ENCODE data around the gene TMEM138. TPM values are rescaled to one million over a fixed set of nuclear protein-coding genes. Genes with fewer than 3 reads are reported as not detected.
A peak's percentile ranks its signal among the peaks of the same experiment; 100 is the strongest.

The TMEM138 gene
- total and polyA plus RNA-seq, 5 donors from 2014 or later: 48.6 to 73.2 (median 59.9) TPM

GRCh38 chr11:61359516-61359915, 2.7 kb upstream of the TMEM138 start:
- ATAC-seq (ENCODE audit: low read depth in 2 of 2): no peak
- peaks cover 26% of the 10 kb centered on the region for H3K4me1 ChIP-seq (ENCODE audit: control insufficient read depth, insufficient read depth, low read length, poor library complexity, severe bottlenecking)
- peak overlapping the region; percentile 46 to 100 (median 76) for H3K27ac Mint-ChIP-seq
- no peaks in the 10 kb centered on the region for H3K27me3 Mint-ChIP-seq
- no peak overlapping the region for H3K27ac ChIP-seq (ENCODE audit: insufficient read depth, low read length, poor library complexity, severe bottlenecking)
- H3K36me3 ChIP-seq (ENCODE audit: control insufficient read depth, insufficient read depth, low read length): peaks cover 8% of the 10 kb centered on the region
- peaks cover 7% of the 10 kb centered on the region for H3K36me3 Mint-ChIP-seq
- peaks cover 15 to 54% (median 40%) of the 10 kb centered on the region in 4 donors for H3K4me1 Mint-ChIP-seq
- H3K4me3 Mint-ChIP-seq: peak overlapping the region in 3 of 4 donors; percentile 27 to 99 (median 35)
- DNase-seq: no peak
- no peaks in the 10 kb centered on the region for H3K27me3 ChIP-seq (ENCODE audit: control insufficient read depth, insufficient read depth, low read length)
- no peak overlapping the region for H3K4me3 ChIP-seq (ENCODE audit: low read depth, low read length)
- H3K9me3 Mint-ChIP-seq: no peaks in the 10 kb centered on the region
- H3K9me3 ChIP-seq (ENCODE audit: control insufficient read depth in 2 of 2, low read length in 2 of 2): no peaks in the 10 kb centered on the region

- H3K36me3 Mint-ChIP-seq: peaks cover 7% of the 10 kb centered on the region
- H3K4me1 Mint-ChIP-seq: peaks cover 15 to 52% (median 40%) of the 10 kb centered on the region in 4 donors
- H3K9me3 ChIP-seq (ENCODE audit: control insufficient read depth in 2 of 2, low read length in 2 of 2): no peaks in the 10 kb centered on the region
- H3K27me3 ChIP-seq (ENCODE audit: control insufficient read depth, insufficient read depth, low read length): no peaks in the 10 kb centered on the region
- peak overlapping the region; percentile 98 to 99 (median 98) for H3K4me3 Mint-ChIP-seq
- H3K4me1 ChIP-seq (ENCODE audit: control insufficient read depth, insufficient read depth, low read length, poor library complexity, severe bottlenecking): peaks cover 26% of the 10 kb centered on the region
- H3K9me3 Mint-ChIP-seq: no peaks in the 10 kb centered on the region
- ATAC-seq (ENCODE audit: low read depth in 2 of 2): no peak
- peak overlapping the region; percentile 96 for H3K4me3 ChIP-seq (ENCODE audit: low read depth, low read length)
- peak in 1 of 3 donors; percentile 8 for DNase-seq
- no peaks in the 10 kb centered on the region for H3K27me3 Mint-ChIP-seq
- H3K36me3 ChIP-seq (ENCODE audit: control insufficient read depth, insufficient read depth, low read length): peaks cover 19% of the 10 kb centered on the region
- H3K27ac Mint-ChIP-seq: peak overlapping the region; percentile 98 to 100 (median 100)
- peak overlapping the region; percentile 98 for H3K27ac ChIP-seq (ENCODE audit: insufficient read depth, low read length, poor library complexity, severe bottlenecking)
Observed at GRCh38 chr11:61361237-61361740, 885 bp upstream of the TMEM138 start.

- H3K27ac ChIP-seq (ENCODE audit: insufficient read depth, low read length, poor library complexity, severe bottlenecking): peak overlapping the region; percentile 98
- peak; percentile 26 to 32 for ATAC-seq (ENCODE audit: low read depth in 2 of 2)
- Mint-ChIP-seq H3K27ac (peak overlapping the region; percentile 98 to 100 (median 100)), H3K27me3 (no peaks in the 10 kb centered on the region), H3K9me3 (no peaks in the 10 kb centered on the region), H3K4me3 (peak overlapping the region; percentile 98 to 99 (median 98)), H3K4me1 (peaks cover 15 to 46% (median 35%) of the 10 kb centered on the region in 4 donors), H3K36me3 (peaks cover 12% of the 10 kb centered on the region)
- H3K4me3 ChIP-seq (ENCODE audit: low read depth, low read length): peak overlapping the region; percentile 96
- DNase-seq: peak; percentile 13 to 71 (median 61)
- peaks cover 26% of the 10 kb centered on the region for H3K4me1 ChIP-seq (ENCODE audit: control insufficient read depth, insufficient read depth, low read length, poor library complexity, severe bottlenecking)
- H3K36me3 ChIP-seq (ENCODE audit: control insufficient read depth, insufficient read depth, low read length): peaks cover 29% of the 10 kb centered on the region
- no peaks in the 10 kb centered on the region for H3K9me3 ChIP-seq (ENCODE audit: control insufficient read depth in 2 of 2, low read length in 2 of 2)
- H3K27me3 ChIP-seq (ENCODE audit: control insufficient read depth, insufficient read depth, low read length): no peaks in the 10 kb centered on the region
Observed at GRCh38 chr11:61362542-61362875, 335 bp downstream of the TMEM138 start.

- Histone ChIP-seq H3K36me3 (ENCODE audit: control insufficient read depth, insufficient read depth, low read length) (peaks cover 43% of the 10 kb centered on the region), H3K4me3 (ENCODE audit: low read depth, low read length) (no peak overlapping the region), H3K27me3 (ENCODE audit: control insufficient read depth, insufficient read depth, low read length) (no peaks in the 10 kb centered on the region), H3K9me3 (ENCODE audit: control insufficient read depth in 2 of 2, low read length in 2 of 2) (no peaks in the 10 kb centered on the region), H3K27ac (ENCODE audit: insufficient read depth, low read length, poor library complexity, severe bottlenecking) (no peak overlapping the region), H3K4me1 (ENCODE audit: control insufficient read depth, insufficient read depth, low read length, poor library complexity, severe bottlenecking) (peaks cover 26% of the 10 kb centered on the region)
- ATAC-seq (ENCODE audit: low read depth in 2 of 2): no peak
- Mint-ChIP-seq H3K36me3 (peaks cover 23% of the 10 kb centered on the region), H3K9me3 (no peaks in the 10 kb centered on the region), H3K4me1 (peaks cover 15 to 45% (median 33%) of the 10 kb centered on the region in 4 donors), H3K4me3 (peak overlapping the region; percentile 86 to 99 (median 98)), H3K27ac (peak overlapping the region in 2 of 3 donors; percentile 74 to 100), H3K27me3 (no peaks in the 10 kb centered on the region)
- DNase-seq: no peak
Observed at GRCh38 chr11:61364012-61364675, 2.0 kb downstream of the TMEM138 start.

GRCh38 chr11:61367406-61367805, 5.2 kb downstream of the TMEM138 start:
- no peaks in the 10 kb centered on the region for H3K9me3 ChIP-seq (ENCODE audit: control insufficient read depth in 2 of 2, low read length in 2 of 2)
- peaks cover 59% of the 10 kb centered on the region for H3K36me3 ChIP-seq (ENCODE audit: control insufficient read depth, insufficient read depth, low read length)
- Mint-ChIP-seq H3K27me3 (no peaks in the 10 kb centered on the region), H3K4me1 (peaks cover 13 to 17% (median 16%) of the 10 kb centered on the region in 4 donors), H3K9me3 (no peaks in the 10 kb centered on the region), H3K27ac (no peak overlapping the region), H3K4me3 (no peak overlapping the region), H3K36me3 (peaks cover 31% of the 10 kb centered on the region)
- H3K27me3 ChIP-seq (ENCODE audit: control insufficient read depth, insufficient read depth, low read length): no peaks in the 10 kb centered on the region
- DNase-seq (no peak), ATAC-seq (ENCODE audit: low read depth in 2 of 2) (no peak)
- no peak overlapping the region for H3K4me3 ChIP-seq (ENCODE audit: low read depth, low read length)
- peaks cover 13% of the 10 kb centered on the region for H3K4me1 ChIP-seq (ENCODE audit: control insufficient read depth, insufficient read depth, low read length, poor library complexity, severe bottlenecking)
- no peak overlapping the region for H3K27ac ChIP-seq (ENCODE audit: insufficient read depth, low read length, poor library complexity, severe bottlenecking)

- ATAC-seq (ENCODE audit: low read depth in 2 of 2) (no peak), DNase-seq (no peak)
- H3K27ac Mint-ChIP-seq: peak overlapping the region in 2 of 3 donors; percentile 59 to 60
- peak overlapping the region in 2 of 4 donors; percentile 10 to 79 for H3K4me3 Mint-ChIP-seq
- H3K9me3 Mint-ChIP-seq: no peaks in the 10 kb centered on the region
- peaks cover 27% of the 10 kb centered on the region for H3K36me3 Mint-ChIP-seq
- Histone ChIP-seq H3K36me3 (ENCODE audit: control insufficient read depth, insufficient read depth, low read length) (peaks cover 59% of the 10 kb centered on the region), H3K27me3 (ENCODE audit: control insufficient read depth, insufficient read depth, low read length) (no peaks in the 10 kb centered on the region), H3K27ac (ENCODE audit: insufficient read depth, low read length, poor library complexity, severe bottlenecking) (no peak overlapping the region), H3K4me3 (ENCODE audit: low read depth, low read length) (no peak overlapping the region), H3K9me3 (ENCODE audit: control insufficient read depth in 2 of 2, low read length in 2 of 2) (no peaks in the 10 kb centered on the region), H3K4me1 (ENCODE audit: control insufficient read depth, insufficient read depth, low read length, poor library complexity, severe bottlenecking) (peaks cover 3% of the 10 kb centered on the region)
- H3K4me1 Mint-ChIP-seq: peaks cover 2 to 10% (median 4%) of the 10 kb centered on the region in 4 donors
- H3K27me3 Mint-ChIP-seq: no peaks in the 10 kb centered on the region
Observed at GRCh38 chr11:61368646-61369045, 6.5 kb downstream of the TMEM138 start.

GRCh38 chr11:61369372-61370348, 7.5 kb downstream of the TMEM138 start:
- no peak overlapping the region for H3K27ac ChIP-seq (ENCODE audit: insufficient read depth, low read length, poor library complexity, severe bottlenecking)
- Mint-ChIP-seq H3K36me3 (peaks cover 27% of the 10 kb centered on the region), H3K4me1 (peaks cover 0 to 5% (median under 1%) of the 10 kb centered on the region in 4 donors), H3K27ac (peak overlapping the region in 1 of 3 donors; percentile 12), H3K27me3 (no peaks in the 10 kb centered on the region), H3K9me3 (no peaks in the 10 kb centered on the region), H3K4me3 (peak overlapping the region in 1 of 4 donors; percentile 32)
- H3K9me3 ChIP-seq (ENCODE audit: control insufficient read depth in 2 of 2, low read length in 2 of 2): no peaks in the 10 kb centered on the region
- peaks cover 50% of the 10 kb centered on the region for H3K36me3 ChIP-seq (ENCODE audit: control insufficient read depth, insufficient read depth, low read length)
- ATAC-seq (ENCODE audit: low read depth in 2 of 2): no peak
- no peak overlapping the region for H3K4me3 ChIP-seq (ENCODE audit: low read depth, low read length)
- H3K4me1 ChIP-seq (ENCODE audit: control insufficient read depth, insufficient read depth, low read length, poor library complexity, severe bottlenecking): no peaks in the 10 kb centered on the region
- H3K27me3 ChIP-seq (ENCODE audit: control insufficient read depth, insufficient read depth, low read length): no peaks in the 10 kb centered on the region
- no peak for DNase-seq

All from CD4-positive, CD25-positive, alpha-beta regulatory T cell (primary cell).